Measurements from ENCODE around the gene CPVL. TPM values are rescaled to one million over a fixed set of nuclear protein-coding genes. Genes with fewer than 3 reads are reported as not detected.

The CPVL gene
- total and polyA plus RNA-seq, 2 experiments from 2014 or later, result 31.9 to 37.8 TPM

DNA sequence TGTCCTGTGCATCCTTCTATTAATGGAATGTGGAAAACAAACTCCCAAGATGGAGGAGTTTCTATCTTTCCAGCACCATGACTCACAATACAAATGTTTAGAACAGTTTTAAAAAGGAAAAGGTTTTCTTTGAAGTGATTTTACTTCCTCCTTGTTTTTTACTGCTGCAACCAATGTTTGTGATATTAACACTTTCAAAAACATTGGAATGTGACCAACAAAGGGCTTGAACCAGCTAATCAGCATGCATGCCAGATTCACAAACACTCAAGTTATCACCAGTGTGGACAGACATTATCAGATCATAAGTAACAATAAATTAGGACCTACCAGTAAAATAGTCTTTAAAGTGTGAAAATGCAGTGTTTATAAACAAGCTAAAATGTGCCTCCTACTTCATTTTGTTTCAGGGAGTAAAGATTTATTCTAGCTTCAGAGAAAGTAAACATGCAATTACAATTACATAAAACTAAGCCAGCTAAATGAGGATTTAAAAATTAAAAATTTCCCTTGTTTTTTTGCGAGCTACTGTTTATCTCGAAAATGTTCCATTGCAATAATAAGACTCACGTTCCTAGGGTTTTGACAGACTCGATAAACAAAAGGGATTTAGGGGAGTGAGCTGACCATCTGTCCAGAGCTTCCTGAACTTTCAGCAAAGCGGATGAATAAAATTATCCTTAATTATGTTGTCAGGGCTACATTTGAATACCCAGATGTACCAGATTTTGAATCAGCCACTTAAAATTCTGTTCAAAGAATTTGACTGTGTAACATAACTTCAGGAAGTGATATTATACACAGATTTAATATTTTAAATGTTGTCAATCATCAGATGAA is 29.8 kb downstream of the CPVL start (continued):
- TF ChIP-seq, protein P1, sequence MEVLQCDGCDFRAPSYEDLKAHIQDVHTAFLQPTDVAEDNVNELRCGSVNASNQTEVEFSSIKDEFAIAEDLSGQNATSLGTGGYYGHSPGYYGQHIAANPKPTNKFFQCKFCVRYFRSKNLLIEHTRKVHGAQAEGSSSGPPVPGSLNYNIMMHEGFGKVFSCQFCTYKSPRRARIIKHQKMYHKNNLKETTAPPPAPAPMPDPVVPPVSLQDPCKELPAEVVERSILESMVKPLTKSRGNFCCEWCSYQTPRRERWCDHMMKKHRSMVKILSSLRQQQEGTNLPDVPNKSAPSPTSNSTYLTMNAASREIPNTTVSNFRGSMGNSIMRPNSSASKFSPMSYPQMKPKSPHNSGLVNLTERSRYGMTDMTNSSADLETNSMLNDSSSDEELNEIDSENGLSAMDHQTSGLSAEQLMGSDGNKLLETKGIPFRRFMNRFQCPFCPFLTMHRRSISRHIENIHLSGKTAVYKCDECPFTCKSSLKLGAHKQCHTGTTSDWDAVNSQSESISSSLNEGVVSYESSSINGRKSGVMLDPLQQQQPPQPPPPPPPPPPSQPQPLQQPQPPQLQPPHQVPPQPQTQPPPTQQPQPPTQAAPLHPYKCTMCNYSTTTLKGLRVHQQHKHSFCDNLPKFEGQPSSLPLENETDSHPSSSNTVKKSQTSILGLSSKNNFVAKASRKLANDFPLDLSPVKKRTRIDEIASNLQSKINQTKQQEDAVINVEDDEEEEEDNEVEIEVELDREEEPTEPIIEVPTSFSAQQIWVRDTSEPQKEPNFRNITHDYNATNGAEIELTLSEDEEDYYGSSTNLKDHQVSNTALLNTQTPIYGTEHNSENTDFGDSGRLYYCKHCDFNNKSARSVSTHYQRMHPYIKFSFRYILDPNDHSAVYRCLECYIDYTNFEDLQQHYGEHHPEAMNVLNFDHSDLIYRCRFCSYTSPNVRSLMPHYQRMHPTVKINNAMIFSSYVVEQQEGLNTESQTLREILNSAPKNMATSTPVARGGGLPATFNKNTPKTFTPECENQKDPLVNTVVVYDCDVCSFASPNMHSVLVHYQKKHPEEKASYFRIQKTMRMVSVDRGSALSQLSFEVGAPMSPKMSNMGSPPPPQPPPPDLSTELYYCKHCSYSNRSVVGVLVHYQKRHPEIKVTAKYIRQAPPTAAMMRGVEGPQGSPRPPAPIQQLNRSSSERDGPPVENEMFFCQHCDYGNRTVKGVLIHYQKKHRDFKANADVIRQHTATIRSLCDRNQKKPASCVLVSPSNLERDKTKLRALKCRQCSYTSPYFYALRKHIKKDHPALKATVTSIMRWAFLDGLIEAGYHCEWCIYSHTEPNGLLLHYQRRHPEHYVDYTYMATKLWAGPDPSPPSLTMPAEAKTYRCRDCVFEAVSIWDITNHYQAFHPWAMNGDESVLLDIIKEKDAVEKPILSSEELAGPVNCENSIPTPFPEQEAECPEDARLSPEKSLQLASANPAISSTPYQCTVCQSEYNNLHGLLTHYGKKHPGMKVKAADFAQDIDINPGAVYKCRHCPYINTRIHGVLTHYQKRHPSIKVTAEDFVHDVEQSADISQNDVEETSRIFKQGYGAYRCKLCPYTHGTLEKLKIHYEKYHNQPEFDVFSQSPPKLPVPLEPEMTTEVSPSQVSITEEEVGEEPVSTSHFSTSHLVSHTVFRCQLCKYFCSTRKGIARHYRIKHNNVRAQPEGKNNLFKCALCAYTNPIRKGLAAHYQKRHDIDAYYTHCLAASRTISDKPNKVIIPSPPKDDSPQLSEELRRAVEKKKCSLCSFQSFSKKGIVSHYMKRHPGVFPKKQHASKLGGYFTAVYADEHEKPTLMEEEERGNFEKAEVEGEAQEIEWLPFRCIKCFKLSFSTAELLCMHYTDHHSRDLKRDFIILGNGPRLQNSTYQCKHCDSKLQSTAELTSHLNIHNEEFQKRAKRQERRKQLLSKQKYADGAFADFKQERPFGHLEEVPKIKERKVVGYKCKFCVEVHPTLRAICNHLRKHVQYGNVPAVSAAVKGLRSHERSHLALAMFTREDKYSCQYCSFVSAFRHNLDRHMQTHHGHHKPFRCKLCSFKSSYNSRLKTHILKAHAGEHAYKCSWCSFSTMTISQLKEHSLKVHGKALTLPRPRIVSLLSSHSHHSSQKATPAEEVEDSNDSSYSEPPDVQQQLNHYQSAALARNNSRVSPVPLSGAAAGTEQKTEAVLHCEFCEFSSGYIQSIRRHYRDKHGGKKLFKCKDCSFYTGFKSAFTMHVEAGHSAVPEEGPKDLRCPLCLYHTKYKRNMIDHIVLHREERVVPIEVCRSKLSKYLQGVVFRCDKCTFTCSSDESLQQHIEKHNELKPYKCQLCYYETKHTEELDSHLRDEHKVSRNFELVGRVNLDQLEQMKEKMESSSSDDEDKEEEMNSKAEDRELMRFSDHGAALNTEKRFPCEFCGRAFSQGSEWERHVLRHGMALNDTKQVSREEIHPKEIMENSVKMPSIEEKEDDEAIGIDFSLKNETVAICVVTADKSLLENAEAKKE (CRISPR knock-in tag; IDR thresholded peaks at IDR 0.05), result no peak
- TF ChIP-seq EZH2phosphoT487 (IDR thresholded peaks at IDR 0.05; ENCODE audit: unreplicated experiment), result no peak

DNA sequence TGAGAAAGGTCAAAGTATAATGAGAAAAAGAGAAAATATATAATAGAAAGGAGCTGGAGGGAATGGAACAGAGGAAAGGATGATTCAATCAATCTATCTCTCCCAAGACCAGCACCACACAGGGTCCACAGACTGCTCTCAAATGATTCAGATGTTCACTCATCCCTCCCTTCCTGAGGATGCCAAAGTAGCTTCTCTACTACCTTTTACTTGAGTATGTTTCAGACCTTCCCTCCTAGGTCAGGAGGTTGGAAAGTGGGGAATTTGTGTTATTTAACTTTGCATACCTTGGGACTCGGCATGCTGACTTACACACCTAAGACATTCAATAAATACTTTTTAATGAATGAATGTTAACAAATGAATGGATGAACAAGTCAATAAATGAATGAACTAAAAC is 30.6 kb downstream of the CPVL start:
- no peaks in the 10 kb centered on the region for H3K36me3 ChIP-seq (ENCODE audit: insufficient read depth)
- no peaks in the 10 kb centered on the region for H3K9me2 ChIP-seq (ENCODE audit: insufficient read depth)
- no peak overlapping the region for H3K27ac ChIP-seq (ENCODE audit: low read depth)
- H4K20me1 ChIP-seq (replicated peaks; ENCODE audit: insufficient read depth), result no peaks in the 10 kb centered on the region
- H3K4me3 ChIP-seq, result no peak overlapping the region
- peaks cover under 1% of the 10 kb centered on the region; the same call in 2 of the 3 replicates for H3K9me3 Mint-ChIP-seq
- peaks cover 10% of the 10 kb centered on the region for H3K36me3 Mint-ChIP-seq (ENCODE audit: low read depth)
- no peak overlapping the region for H3K4me3 Mint-ChIP-seq
- peaks cover 4% of the 10 kb centered on the region for H3K27me3 Mint-ChIP-seq (ENCODE audit: insufficient read depth, low read depth, poor library complexity)
- DNase-seq (ENCODE audit: low spot score) (no peak), ATAC-seq (no peak)
- no peak overlapping the region for H3K27ac Mint-ChIP-seq
- H3K4me2 ChIP-seq, result no peak overlapping the region
- no peaks in the 10 kb centered on the region for H3K27me3 ChIP-seq (ENCODE audit: insufficient read depth)
- H3F3A ChIP-seq (replicated peaks; ENCODE audit: low read depth), result no peaks in the 10 kb centered on the region
- H3K79me2 ChIP-seq (replicated peaks; ENCODE audit: insufficient read depth), result no peaks in the 10 kb centered on the region
- no peak overlapping the region for H2AFZ ChIP-seq
- H3K4me1 ChIP-seq (ENCODE audit: insufficient read depth), result peaks cover 9% of the 10 kb centered on the region; the same call in 1 of the 2 replicates
- H3K4me1 Mint-ChIP-seq, result peaks cover 24% of the 10 kb centered on the region
- TF ChIP-seq, protein P1 (CRISPR knock-in tag; IDR thresholded peaks at IDR 0.05), result no peak
- TF ChIP-seq ZNF331 (CRISPR knock-in tag; IDR thresholded peaks at IDR 0.05; ENCODE audit: low read depth), result no peak
- no peak for TF ChIP-seq CREB1 (CRISPR knock-in tag; IDR thresholded peaks at IDR 0.05; ENCODE audit: low read depth)
- no peak for TF ChIP-seq JUNB (IDR thresholded peaks at IDR 0.05; ENCODE audit: unreplicated experiment)
- no peak for TF ChIP-seq EZH2 (IDR thresholded peaks at IDR 0.05; ENCODE audit: low read depth, unreplicated experiment)
